Uterus (tissue), 4 donors: ENCODE data around the gene HOXD12. TPM values are rescaled to one million over a fixed set of nuclear protein-coding genes. Genes with fewer than 3 reads are reported as not detected.

Experiments
- DNase-seq, 2 donors: peaks; one replicate each; pipeline ENCODE4 v3.0.0-alpha.2; 2019 to 2020
- H3K27ac ChIP-seq, 2 donors: fragments of 200-600 bp; sonication (generic); 1 replicate in 1 of 2; 2 replicates in 1 of 2; pipeline ENCODE4 v1.5.1; 2016 to 2018
- H3K27me3 ChIP-seq, 2 donors: fragments of 200-600 bp; sonication (generic); one replicate each; pipeline ENCODE4 v1.5.1; 2018 to 2019; ENCODE audit warnings: control low read depth in 1 of 2
- H3K36me3 ChIP-seq, 2 donors: fragments of 200-600 bp; sonication (generic); one replicate each; pipeline ENCODE4 v1.5.1; 2019; ENCODE audit warnings: control low read depth in 1 of 2
- H3K4me1 ChIP-seq, 2 donors: fragments of 200-600 bp; sonication (generic); one replicate each; pipeline ENCODE4 v1.5.1; 2018 to 2019; ENCODE audit warnings: control low read depth in 1 of 2
- H3K4me3 ChIP-seq, 2 donors: fragments of 200-600 bp; sonication (generic); 1 replicate in 1 of 2; 2 replicates in 1 of 2; pipeline ENCODE4 v1.5.1; 2018 to 2019; ENCODE audit warnings: mild to moderate bottlenecking in 1 of 2
- H3K9me3 ChIP-seq, 2 donors: fragments of 200-600 bp; sonication (generic); one replicate each; pipeline ENCODE4 v1.5.1; 2019; ENCODE audit warnings: control low read depth in 1 of 2
- CTCF ChIP-seq, 4 experiments: fragments of 200-600 bp in 2 of 4; fragments of 450-650 bp in 2 of 4; sonication (generic) in 2 of 4; IDR thresholded peaks; one replicate each; pipeline ENCODE4 v1.5.1; 2016 to 2019; ENCODE audit warnings: antibody characterized with exemption in 4 of 4, mild to moderate bottlenecking in 2 of 4, moderate library complexity in 1 of 4
- POLR2A ChIP-seq, 2 donors: fragments of 450-650 bp; IDR thresholded peaks; one replicate each; pipeline ENCODE4 v1.6.1; 2016; ENCODE audit warnings: antibody characterized with exemption in 2 of 2, mild to moderate bottlenecking in 1 of 2, moderate library complexity in 1 of 2
- intact Hi-C: fragments of 100-400 bp; cut with DNase I; formaldehyde crosslinking; loops from one replicate; pipeline ENCODE4 v1.15.1; 2023; ENCODE audit warnings: low total_unique reads
- total RNA-seq, 4 donors: library from RNA; depleted of rRNA in 3 of 4; stranded (reverse); fragments of >200 nt in 3 of 4; gene quantifications; one replicate each; pipeline versions ENCODE4 v1.1.0 to v1.2.4, GENCODE V29; 2014 to 2023
- donor health status: DM: yes; HTN: yes; CAD: no.

Gene HOXD12
- total RNA-seq, 4 donors from 2014 or later: 0.76 TPM; not detected in 3

- H3K4me3 ChIP-seq: peak overlapping the region; percentile 43 to 51
- no peaks in the 10 kb centered on the region for H3K9me3 ChIP-seq
- TF ChIP-seq CTCF (IDR thresholded peaks at IDR 0.05) (peak; percentile 66 to 76 (median 71)), POLR2A (IDR thresholded peaks at IDR 0.05) (peak; percentile 46 to 66)
- H3K4me1 ChIP-seq: no peaks in the 10 kb centered on the region
- intact Hi-C loops: no loop called here
- no peaks in the 10 kb centered on the region for H3K36me3 ChIP-seq
- H3K27ac ChIP-seq: peak overlapping the region; percentile 98 to 99
- DNase-seq: peak; percentile 76 to 95
- H3K27me3 ChIP-seq: no peaks in the 10 kb centered on the region
Measured at GRCh38 chr2:176118601-176119339, 19.2 kb downstream of the HOXD12 start.

- H3K9me3 ChIP-seq: no peaks in the 10 kb centered on the region
- intact Hi-C loops: loop anchor here (10.0 kb wide), 2 partner anchors 694 to 1144 kb away; partner anchors contain the start of gene NFE2L2
- H3K4me1 ChIP-seq: no peaks in the 10 kb centered on the region
- TF ChIP-seq POLR2A (IDR thresholded peaks at IDR 0.05): no peak
- peak in 3 of 4 experiments; percentile 10 to 31 (median 11) for TF ChIP-seq CTCF (IDR thresholded peaks at IDR 0.05)
- H3K4me3 ChIP-seq: peak overlapping the region; percentile 51 to 78
- DNase-seq: peak in 1 of 2 donors; percentile 52
- peak overlapping the region; percentile 98 to 99 for H3K27ac ChIP-seq
- no peaks in the 10 kb centered on the region for H3K27me3 ChIP-seq
- H3K36me3 ChIP-seq: no peaks in the 10 kb centered on the region
Measured at GRCh38 chr2:176120364-176121189, 21.0 kb downstream of the HOXD12 start.

- Histone ChIP-seq H3K27me3 (no peaks in the 10 kb centered on the region), H3K4me3 (peak overlapping the region; percentile 51 to 78), H3K27ac (peak overlapping the region; percentile 98 to 99), H3K4me1 (no peaks in the 10 kb centered on the region), H3K9me3 (no peaks in the 10 kb centered on the region), H3K36me3 (no peaks in the 10 kb centered on the region)
- DNase-seq: peak; percentile 24 to 37
- TF ChIP-seq POLR2A (IDR thresholded peaks at IDR 0.05): no peak
- no peak for TF ChIP-seq CTCF (IDR thresholded peaks at IDR 0.05)
- intact Hi-C loops: loop anchor here (10.0 kb wide), 2 partner anchors 693 to 1143 kb away; partner anchors contain the start of gene NFE2L2
Measured at GRCh38 chr2:176121190-176122051, 21.8 kb downstream of the HOXD12 start.

GRCh38 chr2:176122052-176122682, 22.6 kb downstream of the HOXD12 start:
- Histone ChIP-seq H3K4me3 (peak overlapping the region; percentile 51 to 78), H3K36me3 (no peaks in the 10 kb centered on the region), H3K4me1 (no peaks in the 10 kb centered on the region), H3K27me3 (no peaks in the 10 kb centered on the region), H3K27ac (peak overlapping the region; percentile 98 to 99), H3K9me3 (no peaks in the 10 kb centered on the region)
- intact Hi-C loops: loop anchor here (10.0 kb wide), 2 partner anchors 693 to 1143 kb away; partner anchors contain the start of gene NFE2L2
- DNase-seq: no peak
- no peak for TF ChIP-seq POLR2A (IDR thresholded peaks at IDR 0.05)
- TF ChIP-seq CTCF (IDR thresholded peaks at IDR 0.05): no peak
